ENCODE results near the gene WASL. TPM values are rescaled to one million over a fixed set of nuclear protein-coding genes. Genes with fewer than 3 reads are reported as not detected.

The WASL gene
- total and polyA plus RNA-seq, 10 of the 15 experiments (the other 5 are each of a cell fraction or from before 2014, with no cell fraction given): 2.0 to 6.4 (median 3.5) TPM

DNA sequence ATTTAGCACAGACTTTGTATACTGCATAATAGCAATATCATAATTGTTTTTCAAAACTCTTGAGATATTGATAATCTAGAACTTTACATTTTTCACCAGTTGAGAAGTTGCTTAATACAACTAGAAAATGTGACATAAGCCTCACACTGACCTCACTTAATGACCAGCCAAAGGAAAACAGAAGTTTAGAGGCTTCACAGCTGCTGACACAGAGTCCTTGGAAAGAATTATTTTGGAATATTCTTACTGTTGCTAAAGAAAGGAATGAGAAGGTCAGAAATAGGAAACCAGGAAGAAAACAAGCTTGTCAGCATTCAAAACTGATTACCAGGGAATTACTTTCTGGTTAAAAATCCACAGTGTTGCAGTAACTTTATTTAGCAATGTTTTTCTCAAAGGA lies 35.5 kb upstream of the WASL start (continued):
- TF ChIP-seq MYC (IDR thresholded peaks at IDR 0.05; ENCODE audit: insufficient read depth, insufficient read length, insufficient replicate concordance, low read length, severe bottlenecking) (no peak), LARP7 (IDR thresholded peaks at IDR 0.05) (no peak)

DNA sequence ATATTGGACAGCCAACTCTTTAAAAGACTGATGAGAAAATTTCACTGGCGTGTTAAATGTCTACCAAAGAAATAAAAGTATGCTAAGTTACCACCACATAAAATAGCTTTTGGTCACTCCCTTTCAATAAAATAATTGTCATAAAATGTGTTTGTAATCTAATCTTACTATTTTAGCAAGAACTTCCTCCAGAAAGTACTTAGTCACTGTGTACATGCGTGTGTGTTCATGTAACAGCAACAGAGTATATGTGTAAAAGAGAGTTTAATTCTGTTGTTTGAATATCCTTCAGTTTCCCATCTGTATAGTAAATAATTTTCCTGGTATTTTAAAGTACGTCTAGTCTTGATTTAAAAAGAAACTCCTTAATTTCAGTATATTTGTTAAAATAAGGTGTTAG lies 35.0 kb upstream of the WASL start:
- 43% methylated on average over 3 of the region's 3 CpGs for WGBS (ENCODE audit: insufficient coverage, insufficient replicate concordance, low lambda C conversion rate, missing lambda C conversion rate)
- FAIRE-seq (no peak), ATAC-seq (no peak), DNase-seq (ENCODE audit: low read depth, low spot score) (no peak)
- ChIA-PET CTCF (interaction anchor here (1.4 kb wide), 1 partner anchor 14 kb away, joined by 5 read pairs; no protein-coding TSS in a partner anchor), POLR2A (no interaction called here), RAD21 (ENCODE audit: unreplicated experiment) (no interaction called here), SMC1A (ENCODE audit: uncharacterized antibody, unreplicated experiment) (interaction anchor here (0.9 kb wide), 1 partner anchor 51 kb away, joined by 3 read pairs; no protein-coding TSS in a partner anchor)
- no peaks in the 10 kb centered on the region for H4K20me1 ChIP-seq (ENCODE audit: control insufficient read depth, insufficient read depth)
- BruUV-seq (replicated peaks): no TSS peak
- H3K27me3 ChIP-seq (replicated peaks in 1 of 2; ENCODE audit: control insufficient read depth in 2 of 2, insufficient read depth in 2 of 2, low read length in 1 of 2): no peaks in the 10 kb centered on the region
- in situ Hi-C loops (cut with MboI) (no loop called here), intact Hi-C loops (cut with micrococcal nuclease; ENCODE audit: unreplicated experiment) (no loop called here)
- H3K27ac ChIP-seq (ENCODE audit: control insufficient read depth, insufficient read depth): no peak overlapping the region
- H3K79me2 ChIP-seq (ENCODE audit: control insufficient read depth, insufficient read depth, low read length): no peaks in the 10 kb centered on the region
- H3K9me3 ChIP-seq (replicated peaks; ENCODE audit: control insufficient read depth, insufficient read depth, low read length): no peaks in the 10 kb centered on the region
- no peaks in the 10 kb centered on the region for H3K4me1 ChIP-seq (ENCODE audit: control insufficient read depth, insufficient read depth, low read length)
- H3K36me3 ChIP-seq (ENCODE audit: control insufficient read depth in 2 of 2, insufficient read depth in 2 of 2, low read length in 1 of 2): no peaks in the 10 kb centered on the region
- no peak overlapping the region for H2AFZ ChIP-seq (ENCODE audit: control insufficient read depth, low read depth, low read length)
- TF ChIP-seq MTA2 (IDR thresholded peaks at IDR 0.05; ENCODE audit: low read depth): no peak
- H3K4me3 ChIP-seq: no peak overlapping the region
- H3K4me2 ChIP-seq (ENCODE audit: control insufficient read depth, insufficient read depth): no peak overlapping the region
- no peak overlapping the region for H3K9ac ChIP-seq (ENCODE audit: control insufficient read depth, insufficient read depth, low read length)

DNA sequence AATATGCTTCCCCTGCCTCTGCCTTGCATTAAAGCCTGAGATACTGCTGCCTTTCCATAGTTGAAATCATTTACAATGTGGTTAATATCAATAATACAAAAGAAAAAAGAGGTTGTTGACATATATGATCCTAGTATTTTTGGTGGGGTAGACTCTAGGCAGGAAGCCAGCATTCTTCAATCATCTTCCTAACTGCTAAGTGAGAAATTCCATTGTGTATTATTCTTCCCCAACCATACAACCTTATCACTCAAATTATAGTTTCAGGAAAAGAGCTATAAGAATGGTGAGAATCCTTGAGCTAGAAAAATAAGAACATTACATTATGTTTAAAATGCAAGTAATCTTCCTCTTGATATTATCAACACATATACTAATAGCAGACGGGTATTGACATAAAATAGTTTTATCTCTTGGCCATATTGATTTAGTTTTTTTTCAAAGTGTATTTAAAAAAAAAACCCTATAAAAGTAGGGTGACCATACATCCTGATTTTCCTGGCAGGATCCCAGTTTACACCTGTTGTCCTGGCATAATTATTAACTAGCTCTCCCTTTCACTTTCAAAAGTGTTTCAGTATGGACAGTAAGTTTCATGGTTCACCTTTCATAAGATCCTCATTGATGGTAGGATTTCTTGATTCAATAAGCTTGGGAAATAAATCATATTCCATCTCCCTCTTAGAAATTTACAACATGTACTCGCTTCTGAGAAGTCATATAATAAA lies 33.4 kb upstream of the WASL start:
- 48% methylated on average over 2 of the region's 2 CpGs for WGBS (ENCODE audit: insufficient coverage, insufficient replicate concordance, low lambda C conversion rate, missing lambda C conversion rate)
- TF ChIP-seq MXI1 (IDR thresholded peaks at IDR 0.05; ENCODE audit: low read depth, low read length): no peak
- TF ChIP-seq SREBF2 (IDR thresholded peaks at IDR 0.05; ENCODE audit: low read length): no peak
- TF ChIP-seq SMC3 (IDR thresholded peaks at IDR 0.05; ENCODE audit: borderline replicate concordance, low read length): no peak
- TF ChIP-seq KLF5 (IDR thresholded peaks at IDR 0.05; ENCODE audit: partially characterized antibody): no peak
- no peak for TF ChIP-seq NFIC (IDR thresholded peaks at IDR 0.05; ENCODE audit: low read depth, low read length)
- no peak for TF ChIP-seq ZNF274 (IDR thresholded peaks at IDR 0.05; ENCODE audit: insufficient read depth, insufficient read length)
- no peak for TF ChIP-seq SPI1 (IDR thresholded peaks at IDR 0.05; ENCODE audit: borderline replicate concordance, insufficient read depth, low read depth, low read length)
- TF ChIP-seq, protein P1, sequence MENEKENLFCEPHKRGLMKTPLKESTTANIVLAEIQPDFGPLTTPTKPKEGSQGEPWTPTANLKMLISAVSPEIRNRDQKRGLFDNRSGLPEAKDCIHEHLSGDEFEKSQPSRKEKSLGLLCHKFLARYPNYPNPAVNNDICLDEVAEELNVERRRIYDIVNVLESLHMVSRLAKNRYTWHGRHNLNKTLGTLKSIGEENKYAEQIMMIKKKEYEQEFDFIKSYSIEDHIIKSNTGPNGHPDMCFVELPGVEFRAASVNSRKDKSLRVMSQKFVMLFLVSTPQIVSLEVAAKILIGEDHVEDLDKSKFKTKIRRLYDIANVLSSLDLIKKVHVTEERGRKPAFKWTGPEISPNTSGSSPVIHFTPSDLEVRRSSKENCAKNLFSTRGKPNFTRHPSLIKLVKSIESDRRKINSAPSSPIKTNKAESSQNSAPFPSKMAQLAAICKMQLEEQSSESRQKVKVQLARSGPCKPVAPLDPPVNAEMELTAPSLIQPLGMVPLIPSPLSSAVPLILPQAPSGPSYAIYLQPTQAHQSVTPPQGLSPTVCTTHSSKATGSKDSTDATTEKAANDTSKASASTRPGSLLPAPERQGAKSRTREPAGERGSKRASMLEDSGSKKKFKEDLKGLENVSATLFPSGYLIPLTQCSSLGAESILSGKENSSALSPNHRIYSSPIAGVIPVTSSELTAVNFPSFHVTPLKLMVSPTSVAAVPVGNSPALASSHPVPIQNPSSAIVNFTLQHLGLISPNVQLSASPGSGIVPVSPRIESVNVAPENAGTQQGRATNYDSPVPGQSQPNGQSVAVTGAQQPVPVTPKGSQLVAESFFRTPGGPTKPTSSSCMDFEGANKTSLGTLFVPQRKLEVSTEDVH (IDR thresholded peaks at IDR 0.05; ENCODE audit: low read depth, partially characterized antibody): no peak
- intact Hi-C loops (cut with micrococcal nuclease; ENCODE audit: unreplicated experiment): no loop called here
- in situ Hi-C loops (cut with MboI): no loop called here
- H3K36me3 ChIP-seq (ENCODE audit: control insufficient read depth in 2 of 2, insufficient read depth in 2 of 2, low read length in 1 of 2): no peaks in the 10 kb centered on the region
- H3K27ac ChIP-seq (ENCODE audit: control insufficient read depth, insufficient read depth): no peak overlapping the region
- H3K9ac ChIP-seq (ENCODE audit: control insufficient read depth, insufficient read depth, low read length): no peak overlapping the region
- ChIA-PET POLR2A (no interaction called here), RAD21 (ENCODE audit: unreplicated experiment) (interaction anchor here (0.6 to 0.9 kb wide), 3 partner anchors 11 to 132 kb away, joined by 3 to 5 read pairs (median 4); no protein-coding TSS in a partner anchor), CTCF (interaction anchor here (0.9 to 1.4 kb wide), 4 partner anchors 11 to 158 kb away, joined by 3 to 6 read pairs (median 3); no protein-coding TSS in a partner anchor), SMC1A (ENCODE audit: uncharacterized antibody, unreplicated experiment) (interaction anchor here (1.4 kb wide), 2 partner anchors 10 to 11 kb away, joined by 4 to 5 read pairs; no protein-coding TSS in a partner anchor)
- FAIRE-seq: no peak
- ATAC-seq: no peak
- DNase-seq (ENCODE audit: low read depth, low spot score): no peak
- no peaks in the 10 kb centered on the region for H3K79me2 ChIP-seq (ENCODE audit: control insufficient read depth, insufficient read depth, low read length)
- H4K20me1 ChIP-seq (ENCODE audit: control insufficient read depth, insufficient read depth): no peaks in the 10 kb centered on the region
- H3K27me3 ChIP-seq (replicated peaks in 1 of 2; ENCODE audit: control insufficient read depth in 2 of 2, insufficient read depth in 2 of 2, low read length in 1 of 2): no peaks in the 10 kb centered on the region
- H3K4me3 ChIP-seq: no peak overlapping the region
- no peaks in the 10 kb centered on the region for H3K4me1 ChIP-seq (ENCODE audit: control insufficient read depth, insufficient read depth, low read length)
- no peak overlapping the region for H3K4me2 ChIP-seq (ENCODE audit: control insufficient read depth, insufficient read depth)
- no peak overlapping the region for H2AFZ ChIP-seq (ENCODE audit: control insufficient read depth, low read depth, low read length)
- H3K9me3 ChIP-seq (replicated peaks; ENCODE audit: control insufficient read depth, insufficient read depth, low read length): no peaks in the 10 kb centered on the region
- BruUV-seq (replicated peaks): no TSS peak
